T-helper 9 cell (primary cell): ENCODE data around the gene TGFBR3.
"Not testable (repeated sequence)": the region's sequence is repeated elsewhere in the genome, so short reads cannot be mapped to it uniquely, and the experiment has no call there.

Experiments used
- DNase-seq: peaks from one replicate; pipeline ENCODE4 v3.0.0-alpha.2; 2020

The TGFBR3 gene

GRCh38 chr1:91883470-91883869, 2.5 kb downstream of the TGFBR3 start:
- DNase-seq, result no peak

GRCh38 chr1:91881280-91881679, 4.7 kb downstream of the TGFBR3 start:
- no peak for DNase-seq

- DNase-seq, result no peak
These were observed 6.2 kb downstream of the TGFBR3 start for GRCh38 chr1:91879733-91880132.

GRCh38 chr1:91877574-91878208, 8.3 kb downstream of the TGFBR3 start:
- no peak for DNase-seq

- DNase-seq, result no peak
These were observed 9.0 kb downstream of the TGFBR3 start for GRCh38 chr1:91876781-91877573.

DNA sequence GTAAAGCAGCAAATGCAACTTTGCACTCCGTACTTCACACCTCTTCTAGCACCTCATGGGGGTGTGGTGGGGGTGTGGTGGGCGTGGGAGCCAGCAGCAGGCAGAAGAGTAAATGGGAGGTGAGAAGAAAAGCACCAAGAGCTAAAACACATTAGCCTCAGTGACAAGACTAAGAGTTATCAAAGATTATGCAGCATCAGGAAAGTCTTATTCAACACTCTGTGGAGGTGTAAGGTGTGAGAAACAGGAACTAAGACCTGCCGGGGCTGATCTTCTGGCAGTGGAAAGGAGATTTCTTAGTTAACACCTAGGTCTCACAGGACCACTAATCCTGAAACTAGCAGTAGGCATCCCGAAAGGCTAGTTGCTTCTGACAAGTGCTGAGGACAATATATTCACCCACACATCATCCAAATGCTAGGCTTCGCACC, 9.9 kb downstream of the TGFBR3 start:
- peak; percentile 11 for DNase-seq

DNA sequence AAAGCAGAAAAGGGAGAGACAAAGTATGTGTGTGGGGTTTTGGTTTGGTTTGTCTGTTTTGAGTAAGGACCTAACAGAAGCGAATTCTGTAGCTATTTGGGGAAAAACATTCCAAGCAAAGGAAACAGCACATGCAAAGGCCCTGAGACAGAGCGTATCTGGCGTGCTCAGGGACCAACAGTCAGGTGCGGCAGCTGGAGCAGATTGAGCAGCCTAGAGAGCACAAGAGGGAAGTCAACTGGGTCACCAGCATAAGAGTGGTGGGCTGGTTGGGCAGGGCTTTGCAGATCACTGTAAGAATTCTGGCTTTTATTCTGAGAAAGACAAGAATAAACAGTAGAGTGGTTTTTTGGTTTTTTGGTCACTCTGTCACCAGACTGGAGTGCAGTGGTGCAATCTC, 11.8 kb downstream of the TGFBR3 start:
- no peak for DNase-seq

GRCh38 chr1:91872559-91873081, 13.3 kb downstream of the TGFBR3 start:
- no peak for DNase-seq

GRCh38 chr1:91872000-91872399, 14.0 kb downstream of the TGFBR3 start:
- no peak for DNase-seq

GRCh38 chr1:91870322-91870721, 15.6 kb downstream of the TGFBR3 start:
- DNase-seq, result no peak

DNA sequence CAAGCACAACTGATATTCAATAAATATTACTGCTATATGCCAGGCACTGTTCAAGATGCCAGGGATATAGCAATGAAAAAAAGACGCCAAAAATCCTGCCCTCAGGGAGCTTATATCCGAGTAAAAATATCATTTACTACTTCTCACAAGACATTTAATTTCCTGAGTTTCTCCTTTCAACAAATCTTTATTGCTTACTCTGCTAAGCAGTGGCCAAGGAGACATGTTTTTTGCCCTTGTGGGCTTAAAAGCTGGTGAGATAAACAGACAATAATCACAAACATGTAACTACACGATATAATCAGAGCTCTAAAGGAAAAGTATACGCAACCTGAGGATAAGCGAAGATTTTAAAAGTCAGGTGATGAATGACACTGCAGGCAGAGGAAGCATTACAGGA, 19.5 kb downstream of the TGFBR3 start:
- DNase-seq, result no peak

- no peak for DNase-seq
These were observed 21.8 kb downstream of the TGFBR3 start for GRCh38 chr1:91864017-91864700.

- DNase-seq, result no peak
These were observed 22.5 kb downstream of the TGFBR3 start for GRCh38 chr1:91863498-91863897.

GRCh38 chr1:91862120-91862519, 23.8 kb downstream of the TGFBR3 start:
- DNase-seq, result no peak

GRCh38 chr1:91857557-91858239, 28.3 kb downstream of the TGFBR3 start:
- DNase-seq, result no peak

- no peak for DNase-seq
These were observed 29.0 kb downstream of the TGFBR3 start for GRCh38 chr1:91856996-91857395.

GRCh38 chr1:91854852-91855534, 31.0 kb downstream of the TGFBR3 start:
- DNase-seq, result no peak

DNA sequence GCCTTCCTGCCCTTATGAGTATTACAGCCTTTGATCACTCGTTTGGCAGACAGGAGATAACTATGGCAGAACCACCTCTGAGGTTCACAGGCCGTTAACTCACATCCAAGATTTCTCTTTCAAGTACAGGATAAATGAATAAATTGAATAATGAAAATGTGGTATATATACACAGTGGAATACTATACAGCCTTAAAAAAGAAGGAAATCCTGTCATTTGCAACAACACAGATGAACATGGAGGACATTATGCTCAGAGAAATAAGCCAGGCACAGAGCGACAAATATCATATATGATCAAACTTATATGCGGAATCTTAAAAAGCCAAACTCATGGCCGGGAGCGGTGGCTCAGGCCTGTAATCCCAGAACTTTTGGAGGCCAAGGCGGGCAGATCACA, 32.6 kb downstream of the TGFBR3 start:
- no peak for DNase-seq

- not testable (repeated sequence) for DNase-seq
These were observed 33.9 kb downstream of the TGFBR3 start for GRCh38 chr1:91852011-91852410.

GRCh38 chr1:91851130-91852010, 34.6 kb downstream of the TGFBR3 start:
- no peak for DNase-seq

DNA sequence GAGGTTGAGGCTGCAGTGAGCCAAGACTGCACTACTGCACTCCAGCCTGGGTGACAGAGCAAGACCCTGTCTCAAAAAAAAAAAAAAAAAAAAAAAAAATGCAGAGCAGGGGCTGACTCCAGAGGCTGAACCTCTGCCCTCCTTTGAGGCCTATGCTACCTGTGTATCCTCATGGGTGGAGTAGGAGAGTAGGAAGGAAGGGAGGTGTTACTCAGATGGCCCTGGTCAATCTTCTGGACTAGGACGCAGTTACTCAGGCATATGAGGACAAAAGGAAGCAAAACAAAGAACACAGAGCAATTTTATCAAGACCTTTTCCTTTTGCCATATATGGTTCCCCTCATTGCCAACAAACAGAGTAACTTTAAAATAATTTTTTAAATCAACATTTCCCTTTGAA, 35.2 kb downstream of the TGFBR3 start:
- DNase-seq, result no peak
